CD1c-positive myeloid dendritic cell (primary cell): ENCODE data around the gene GPX4.

Experiments used
- DNase-seq: peaks from one replicate; pipeline ENCODE4 v3.0.0-alpha.2; 2016; ENCODE audit errors: extremely low spot score

Gene GPX4

GRCh38 chr19:1102407-1103131 is 1.2 kb upstream of the GPX4 start:
- peak; percentile 89 for DNase-seq

- no peak for DNase-seq
Measured at GRCh38 chr19:1103132-1103707, 574 bp upstream of the GPX4 start.

- DNase-seq: peak; percentile 94
Measured at GRCh38 chr19:1104311-1105007, 665 bp downstream of the GPX4 start.

GRCh38 chr19:1105008-1105872 is 1.4 kb downstream of the GPX4 start:
- DNase-seq: no peak

- no peak for DNase-seq
Measured at GRCh38 chr19:1105873-1106840, 2.4 kb downstream of the GPX4 start.

GRCh38 chr19:1106841-1107660 is 3.3 kb downstream of the GPX4 start:
- peak; percentile 38 for DNase-seq

GRCh38 chr19:1107661-1108261 is 4.0 kb downstream of the GPX4 start:
- no peak for DNase-seq

GRCh38 chr19:1108291-1109031 is 4.7 kb downstream of the GPX4 start:
- no peak for DNase-seq

- DNase-seq: no peak
Measured at GRCh38 chr19:1109032-1109551, 5.3 kb downstream of the GPX4 start.

GRCh38 chr19:1109697-1110671 is 6.2 kb downstream of the GPX4 start:
- DNase-seq: no peak

- no peak for DNase-seq
Measured at GRCh38 chr19:1110809-1111640, 7.2 kb downstream of the GPX4 start.

GRCh38 chr19:1111641-1112267 is 8.0 kb downstream of the GPX4 start:
- DNase-seq: no peak

GRCh38 chr19:1112268-1113029 is 8.7 kb downstream of the GPX4 start:
- DNase-seq: no peak

GRCh38 chr19:1113030-1113985 is 9.5 kb downstream of the GPX4 start:
- peak; percentile 95 for DNase-seq
